Measurements from ENCODE around the gene TIMM23. TPM values are rescaled to one million over a fixed set of nuclear protein-coding genes. Genes with fewer than 3 reads are reported as not detected.
A peak's percentile ranks its signal among the peaks of the same experiment; 100 is the strongest.

TIMM23 gene
- total and polyA plus RNA-seq, 2 of the 4 experiments (the other 2 are of a cell fraction) = 82.4 to 86.2 TPM

DNA sequence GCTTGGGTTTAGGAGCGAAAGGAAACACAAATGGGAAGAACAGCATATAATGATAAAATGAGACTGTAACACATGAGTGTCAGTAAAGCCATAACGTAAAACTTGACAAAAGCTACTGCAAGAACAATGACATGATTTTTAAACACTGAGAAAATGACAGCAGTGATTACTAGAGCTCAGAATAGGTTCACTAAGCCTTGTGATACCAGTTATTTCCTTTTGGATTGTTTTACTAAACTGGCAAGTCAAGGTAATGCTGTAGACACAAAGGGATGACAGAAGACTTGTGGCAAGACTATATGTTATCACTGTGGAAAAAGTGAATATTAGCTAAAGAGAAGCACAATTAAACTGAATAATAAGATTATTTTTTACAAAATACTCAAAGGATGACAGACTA, 45.4 kb downstream of the TIMM23 start:
- Histone ChIP-seq H3K4me3 (ENCODE audit: insufficient read depth, low read depth, low read length) (no peak overlapping the region), H2BK15ac (ENCODE audit: low read depth, low read length) (no peak overlapping the region), H3K27me3 (ENCODE audit: control insufficient read depth, insufficient read depth, low read length) (no peaks in the 10 kb centered on the region), H2BK120ac (ENCODE audit: low read depth, low read length) (no peak overlapping the region), H3K9me3 (ENCODE audit: control insufficient read depth, insufficient read depth, low read length) (no peaks in the 10 kb centered on the region), H2AFZ (replicated peaks; ENCODE audit: low read length, poor library complexity) (no peak overlapping the region), H2BK5ac (ENCODE audit: low read depth, low read length, poor library complexity, severe bottlenecking) (peak overlapping the region; percentile 45), H4K8ac (ENCODE audit: low read depth in 2 of 2, low read length in 2 of 2) (no peak overlapping the region), H3K4me2 (ENCODE audit: low read depth, low read length) (no peak overlapping the region), H3K79me1 (ENCODE audit: low read depth in 1 of 2, low read length in 2 of 2) (peaks cover 23 to 64% of the 10 kb centered on the region in 2 experiments), H3K14ac (replicated peaks; ENCODE audit: low read depth, low read length) (no peak overlapping the region), H3K36me3 (ENCODE audit: control insufficient read depth, insufficient read depth, low read length) (peaks cover 18% of the 10 kb centered on the region), H3K23ac (ENCODE audit: low read depth, low read length) (peak overlapping the region; percentile 1; the same call in 1 of the 2 replicates), H3K9me1 (ENCODE audit: insufficient read depth, low read length) (peaks cover 20% of the 10 kb centered on the region), H3K18ac (ENCODE audit: low read depth, low read length) (no peak overlapping the region), H4K5ac (ENCODE audit: low read depth, low read length) (no peak overlapping the region), H2AK5ac (ENCODE audit: low read depth, low read length) (no peak overlapping the region), H3K4ac (ENCODE audit: low read depth, low read length) (no peak overlapping the region), H3K27ac (ENCODE audit: insufficient read depth, low read length) (no peak overlapping the region), H2AK9ac (replicated peaks; ENCODE audit: low read depth, low read length, poor library complexity) (no peak overlapping the region), H4K20me1 (ENCODE audit: insufficient read depth, low read length) (peaks cover 60% of the 10 kb centered on the region), H4K91ac (ENCODE audit: insufficient read depth, low read depth, low read length) (no peak overlapping the region), H3K4me1 (ENCODE audit: control insufficient read depth, insufficient read depth, low read length) (peaks cover 23% of the 10 kb centered on the region), H3K56ac (ENCODE audit: extremely low read depth, insufficient read depth, low read length) (no peak overlapping the region), H2BK20ac (ENCODE audit: low read depth, low read length) (no peak overlapping the region), H3K9ac (ENCODE audit: low read depth, low read length) (no peak overlapping the region)
- TF ChIP-seq, protein P1, sequence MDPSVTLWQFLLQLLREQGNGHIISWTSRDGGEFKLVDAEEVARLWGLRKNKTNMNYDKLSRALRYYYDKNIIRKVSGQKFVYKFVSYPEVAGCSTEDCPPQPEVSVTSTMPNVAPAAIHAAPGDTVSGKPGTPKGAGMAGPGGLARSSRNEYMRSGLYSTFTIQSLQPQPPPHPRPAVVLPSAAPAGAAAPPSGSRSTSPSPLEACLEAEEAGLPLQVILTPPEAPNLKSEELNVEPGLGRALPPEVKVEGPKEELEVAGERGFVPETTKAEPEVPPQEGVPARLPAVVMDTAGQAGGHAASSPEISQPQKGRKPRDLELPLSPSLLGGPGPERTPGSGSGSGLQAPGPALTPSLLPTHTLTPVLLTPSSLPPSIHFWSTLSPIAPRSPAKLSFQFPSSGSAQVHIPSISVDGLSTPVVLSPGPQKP (IDR thresholded peaks at IDR 0.05; ENCODE audit: borderline replicate concordance, low read depth, low read length) = no peak
- TF ChIP-seq SMC3 (IDR thresholded peaks at IDR 0.05; ENCODE audit: low read depth, low read length) (no peak), BHLHE40 (IDR thresholded peaks at IDR 0.05; ENCODE audit: low read depth, low read length) (no peak), NFE2L2 (IDR thresholded peaks at IDR 0.05; ENCODE audit: low read depth, low read length) (no peak), RAD21 (IDR thresholded peaks at IDR 0.05; ENCODE audit: low read length) (no peak), CHD1 (IDR thresholded peaks at IDR 0.05; ENCODE audit: low read depth, low read length) (no peak), CEBPB (IDR thresholded peaks at IDR 0.05; ENCODE audit: low read depth, low read length) (no peak), MAZ (IDR thresholded peaks at IDR 0.05; ENCODE audit: borderline replicate concordance, low read depth, low read length) (no peak), POLR2A (IDR thresholded peaks at IDR 0.05; ENCODE audit: low read depth, low read length) (no peak), FOS (IDR thresholded peaks at IDR 0.05; ENCODE audit: low read depth, low read length) (no peak), RFX5 (IDR thresholded peaks at IDR 0.05; ENCODE audit: low read depth, low read length) (no peak), MAFK (IDR thresholded peaks at IDR 0.05; ENCODE audit: low read depth, low read length) (no peak), RCOR1 (IDR thresholded peaks at IDR 0.05; ENCODE audit: insufficient replicate concordance, low read length) (no peak), MXI1 (IDR thresholded peaks at IDR 0.05; ENCODE audit: borderline replicate concordance, low read depth, low read length) (no peak)
- TF ChIP-seq, protein P2, sequence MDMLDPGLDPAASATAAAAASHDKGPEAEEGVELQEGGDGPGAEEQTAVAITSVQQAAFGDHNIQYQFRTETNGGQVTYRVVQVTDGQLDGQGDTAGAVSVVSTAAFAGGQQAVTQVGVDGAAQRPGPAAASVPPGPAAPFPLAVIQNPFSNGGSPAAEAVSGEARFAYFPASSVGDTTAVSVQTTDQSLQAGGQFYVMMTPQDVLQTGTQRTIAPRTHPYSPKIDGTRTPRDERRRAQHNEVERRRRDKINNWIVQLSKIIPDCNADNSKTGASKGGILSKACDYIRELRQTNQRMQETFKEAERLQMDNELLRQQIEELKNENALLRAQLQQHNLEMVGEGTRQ (IDR thresholded peaks at IDR 0.05; ENCODE audit: low read depth, low read length) = no peak
- TF ChIP-seq, protein P3, sequence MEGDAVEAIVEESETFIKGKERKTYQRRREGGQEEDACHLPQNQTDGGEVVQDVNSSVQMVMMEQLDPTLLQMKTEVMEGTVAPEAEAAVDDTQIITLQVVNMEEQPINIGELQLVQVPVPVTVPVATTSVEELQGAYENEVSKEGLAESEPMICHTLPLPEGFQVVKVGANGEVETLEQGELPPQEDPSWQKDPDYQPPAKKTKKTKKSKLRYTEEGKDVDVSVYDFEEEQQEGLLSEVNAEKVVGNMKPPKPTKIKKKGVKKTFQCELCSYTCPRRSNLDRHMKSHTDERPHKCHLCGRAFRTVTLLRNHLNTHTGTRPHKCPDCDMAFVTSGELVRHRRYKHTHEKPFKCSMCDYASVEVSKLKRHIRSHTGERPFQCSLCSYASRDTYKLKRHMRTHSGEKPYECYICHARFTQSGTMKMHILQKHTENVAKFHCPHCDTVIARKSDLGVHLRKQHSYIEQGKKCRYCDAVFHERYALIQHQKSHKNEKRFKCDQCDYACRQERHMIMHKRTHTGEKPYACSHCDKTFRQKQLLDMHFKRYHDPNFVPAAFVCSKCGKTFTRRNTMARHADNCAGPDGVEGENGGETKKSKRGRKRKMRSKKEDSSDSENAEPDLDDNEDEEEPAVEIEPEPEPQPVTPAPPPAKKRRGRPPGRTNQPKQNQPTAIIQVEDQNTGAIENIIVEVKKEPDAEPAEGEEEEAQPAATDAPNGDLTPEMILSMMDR (conservative IDR thresholded peaks at IDR 0.05; ENCODE audit: low read depth, low read length) = no peak
- ChIA-PET CTCF (interaction anchor here (0.8 kb wide), 1 partner anchor 14 kb away, joined by 3 read pairs; no protein-coding TSS in a partner anchor), POLR2A (ENCODE audit: unreplicated experiment) (no interaction called here)
- dilution Hi-C loops (cut with HindIII; ENCODE audit: low sequenced_read_pairs, unreplicated experiment) = no loop called here
- no TSS peak for BruUV-seq (replicated peaks)
- in situ Hi-C loops (cut with MboI; ENCODE audit: low sequenced_read_pairs) = loop anchor here (25.0 kb wide), 1 partner anchor 1030 kb away; the partner anchor contains the start of gene DEPP1
- DNase-seq = no peak
- ATAC-seq (ENCODE audit: low read depth) = no peak
- intact Hi-C loops (cut with micrococcal nuclease) = no loop called here
- no CpG with 5 or more reads among the region's 2 CpGs for WGBS, 2 experiments (ENCODE audit: extremely low coverage in 2 of 2, insufficient read length in 1 of 2)
